ENCODE data around the gene MT2A. TPM values are rescaled to one million over a fixed set of nuclear protein-coding genes. Genes with fewer than 3 reads are reported as not detected.
A peak's percentile ranks its signal among the peaks of the same experiment; 100 is the strongest.

The MT2A gene
- total RNA-seq, 4 donors from 2014 or later = 27.2 to 216 (median 119) TPM

DNA sequence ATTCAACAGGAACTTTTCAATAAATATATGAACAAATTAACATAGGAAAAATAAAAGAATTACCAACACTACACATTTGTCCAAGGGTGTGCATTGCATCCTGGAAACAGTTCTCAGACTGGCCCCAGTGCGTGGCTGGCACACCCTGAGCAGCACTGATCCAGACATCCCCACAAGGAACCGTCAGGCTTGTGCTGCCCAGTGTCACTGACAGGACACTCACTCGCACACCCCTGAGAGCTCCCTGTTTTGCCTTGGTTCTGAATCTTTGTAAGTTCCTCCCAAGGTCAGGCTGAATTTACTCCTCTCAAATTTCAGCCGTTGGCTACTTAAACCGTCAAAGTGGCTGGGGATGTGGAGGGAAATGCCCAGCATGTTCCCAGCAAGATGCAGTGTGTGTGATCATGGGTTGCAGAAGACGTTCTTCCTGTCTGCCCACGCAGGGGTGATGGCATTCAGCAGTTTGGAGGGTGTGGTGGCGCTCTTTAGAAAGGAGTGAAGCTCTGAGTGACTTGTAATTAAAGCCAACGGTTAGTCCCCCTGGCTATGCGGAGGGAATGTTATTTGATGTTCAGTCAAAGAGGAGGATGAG, 1.7 kb downstream of the MT2A start:
- 8 to 19% methylated on average over 3 to 7 of the region's 10 CpGs for WGBS, 2 donors (ENCODE audit: low coverage in 1 of 2)
- TF ChIP-seq POLR2AphosphoS5 (IDR thresholded peaks at IDR 0.05) (peak; percentile 82), EP300 (IDR thresholded peaks at IDR 0.05) (no peak), POLR2A (IDR thresholded peaks at IDR 0.05) (peak in 1 of 2 donors; percentile 20)
- TF ChIP-seq, protein P1, sequence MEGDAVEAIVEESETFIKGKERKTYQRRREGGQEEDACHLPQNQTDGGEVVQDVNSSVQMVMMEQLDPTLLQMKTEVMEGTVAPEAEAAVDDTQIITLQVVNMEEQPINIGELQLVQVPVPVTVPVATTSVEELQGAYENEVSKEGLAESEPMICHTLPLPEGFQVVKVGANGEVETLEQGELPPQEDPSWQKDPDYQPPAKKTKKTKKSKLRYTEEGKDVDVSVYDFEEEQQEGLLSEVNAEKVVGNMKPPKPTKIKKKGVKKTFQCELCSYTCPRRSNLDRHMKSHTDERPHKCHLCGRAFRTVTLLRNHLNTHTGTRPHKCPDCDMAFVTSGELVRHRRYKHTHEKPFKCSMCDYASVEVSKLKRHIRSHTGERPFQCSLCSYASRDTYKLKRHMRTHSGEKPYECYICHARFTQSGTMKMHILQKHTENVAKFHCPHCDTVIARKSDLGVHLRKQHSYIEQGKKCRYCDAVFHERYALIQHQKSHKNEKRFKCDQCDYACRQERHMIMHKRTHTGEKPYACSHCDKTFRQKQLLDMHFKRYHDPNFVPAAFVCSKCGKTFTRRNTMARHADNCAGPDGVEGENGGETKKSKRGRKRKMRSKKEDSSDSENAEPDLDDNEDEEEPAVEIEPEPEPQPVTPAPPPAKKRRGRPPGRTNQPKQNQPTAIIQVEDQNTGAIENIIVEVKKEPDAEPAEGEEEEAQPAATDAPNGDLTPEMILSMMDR (IDR thresholded peaks at IDR 0.05) = no peak
- Histone ChIP-seq H3K9me3 (no peaks in the 10 kb centered on the region), H3K4me1 (peaks cover 0 to 63% (median 26%) of the 10 kb centered on the region in 3 donors), H3K36me3 (no peaks in the 10 kb centered on the region), H3K4me3 (peak overlapping the region in 1 of 2 donors; percentile 61), H3K27me3 (no peaks in the 10 kb centered on the region), H3K27ac (peak overlapping the region; percentile 71 to 92 (median 88))
- ATAC-seq = no peak

DNA sequence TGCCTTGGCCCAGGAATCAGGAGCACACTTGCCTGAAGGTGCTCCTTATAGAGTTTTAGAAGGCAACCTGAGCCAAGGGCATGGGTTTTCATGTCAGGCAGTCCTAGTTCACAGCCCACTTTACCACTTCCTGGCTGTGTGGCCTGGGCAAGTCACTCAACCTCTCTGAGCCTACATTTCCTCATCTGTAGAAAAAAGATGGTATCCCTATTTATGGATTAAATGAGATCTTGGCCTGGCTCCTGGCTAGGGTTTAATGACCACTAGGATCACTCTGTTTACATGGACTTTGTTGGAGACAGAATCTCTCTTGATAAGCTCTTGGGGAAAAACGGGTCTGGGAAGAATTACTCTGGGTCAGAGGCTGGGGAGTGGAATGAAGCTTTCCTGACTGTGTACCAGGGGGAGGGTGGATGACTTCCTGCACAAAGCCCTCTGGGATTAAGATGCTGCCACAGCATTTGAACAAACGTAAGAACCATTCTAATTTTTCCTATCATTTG, 2.3 kb downstream of the MT2A start:
- H3K27ac ChIP-seq = peak overlapping the region; percentile 71 to 92 (median 88)
- no peak for ATAC-seq
- TF ChIP-seq POLR2AphosphoS5 (IDR thresholded peaks at IDR 0.05) (no peak), EP300 (IDR thresholded peaks at IDR 0.05) (no peak), POLR2A (IDR thresholded peaks at IDR 0.05) (no peak)
- TF ChIP-seq, protein P1 (IDR thresholded peaks at IDR 0.05) = no peak
- H3K9me3 ChIP-seq = no peaks in the 10 kb centered on the region
- no peaks in the 10 kb centered on the region for H3K27me3 ChIP-seq
- no peaks in the 10 kb centered on the region for H3K36me3 ChIP-seq
- H3K4me1 ChIP-seq = peaks cover 0 to 62% (median 26%) of the 10 kb centered on the region in 3 donors
- peak overlapping the region in 1 of 2 donors; percentile 61 for H3K4me3 ChIP-seq
- WGBS, 2 donors (ENCODE audit: low coverage in 1 of 2) = 5 to 41% methylated on average over 2 of the region's 2 CpGs

DNA sequence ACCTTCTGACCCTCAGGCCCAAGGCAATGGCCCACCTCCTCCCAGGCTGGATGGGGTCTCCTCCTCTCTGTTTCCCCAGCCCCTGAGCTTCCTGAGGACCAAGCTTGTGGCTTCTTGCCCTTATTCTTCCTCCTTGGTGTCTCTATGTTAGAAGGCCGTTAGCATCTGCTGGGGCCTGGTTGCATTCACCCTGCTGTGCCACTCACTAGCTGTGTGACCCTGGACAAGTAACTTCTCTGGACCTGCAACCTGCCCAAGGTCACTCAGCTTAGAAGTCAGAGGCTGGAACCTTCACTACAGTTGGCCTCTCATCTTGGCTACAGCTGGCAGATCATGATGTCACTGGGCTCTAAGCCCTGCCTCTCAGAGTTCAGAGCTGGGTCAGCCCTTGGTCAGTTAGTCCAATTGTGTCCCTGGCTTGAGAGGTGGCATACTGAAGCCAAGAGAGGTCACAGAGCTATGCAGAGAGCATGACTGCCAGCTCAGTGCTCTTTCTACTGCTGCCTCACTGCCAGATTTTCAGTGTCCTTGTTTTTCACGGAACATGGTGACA, 3.0 kb downstream of the MT2A start:
- Histone ChIP-seq H3K4me1 (peaks cover 0 to 55% (median 20%) of the 10 kb centered on the region in 3 donors), H3K36me3 (no peaks in the 10 kb centered on the region), H3K27ac (peak overlapping the region; percentile 2 to 92 (median 88)), H3K27me3 (no peaks in the 10 kb centered on the region), H3K9me3 (no peaks in the 10 kb centered on the region), H3K4me3 (no peak overlapping the region)
- no peak for TF ChIP-seq POLR2A (IDR thresholded peaks at IDR 0.05)
- TF ChIP-seq POLR2AphosphoS5 (IDR thresholded peaks at IDR 0.05) = peak; percentile 46
- ATAC-seq = peak; percentile 6
- 57 to 70% methylated on average over 1 to 2 of the region's 2 CpGs for WGBS, 2 donors (ENCODE audit: low coverage in 1 of 2)

DNA sequence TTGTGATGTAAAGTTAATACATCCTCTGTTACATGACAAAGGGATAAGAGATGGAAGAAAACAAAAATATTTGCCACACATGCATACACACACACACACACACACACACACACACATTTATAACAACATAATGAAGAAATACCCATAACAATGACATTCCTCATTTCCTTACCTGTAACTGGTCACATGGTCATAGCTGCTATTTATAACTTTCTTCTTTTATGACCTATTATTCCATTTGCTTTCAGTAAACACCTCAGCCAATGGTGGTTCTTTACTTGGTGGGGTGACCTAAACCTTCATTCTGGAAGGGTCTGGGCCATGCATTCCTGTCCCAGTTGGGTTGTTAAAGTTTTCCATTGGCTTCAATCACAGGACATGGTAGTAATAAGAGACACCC, 5.3 kb downstream of the MT2A start:
- no peak for ATAC-seq
- H3K36me3 ChIP-seq = no peaks in the 10 kb centered on the region
- no peak overlapping the region for H3K27ac ChIP-seq
- H3K27me3 ChIP-seq = no peaks in the 10 kb centered on the region
- no peak overlapping the region for H3K4me3 ChIP-seq
- no peaks in the 10 kb centered on the region for H3K9me3 ChIP-seq
- peaks cover 0 to 51% (median 22%) of the 10 kb centered on the region in 3 donors for H3K4me1 ChIP-seq
- TF ChIP-seq POLR2A (IDR thresholded peaks at IDR 0.05) (no peak), EP300 (IDR thresholded peaks at IDR 0.05) (no peak), POLR2AphosphoS5 (IDR thresholded peaks at IDR 0.05) (no peak)
- TF ChIP-seq, protein P1 (IDR thresholded peaks at IDR 0.05) = no peak

DNA sequence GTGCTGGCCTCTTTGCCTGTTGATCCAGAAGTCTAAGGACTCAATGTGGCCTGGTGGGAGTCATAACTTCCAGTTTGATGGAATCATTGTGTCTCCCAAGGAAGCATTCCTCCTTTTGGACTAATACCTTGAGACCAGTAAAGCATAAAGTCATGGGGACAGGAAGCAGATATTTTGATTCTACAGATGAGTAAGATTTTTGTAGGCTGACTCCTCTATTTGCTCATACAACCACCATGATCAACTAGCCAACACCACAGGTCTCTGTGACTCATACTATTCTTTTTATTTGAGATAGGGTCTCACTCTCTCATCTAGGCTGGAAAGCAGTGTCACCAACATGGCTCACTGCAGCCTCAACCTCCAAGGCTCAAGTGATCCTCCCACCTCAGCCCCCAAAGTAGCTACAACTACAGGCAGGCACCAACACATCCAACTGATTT, 6.2 kb downstream of the MT2A start:
- Histone ChIP-seq H3K27me3 (no peaks in the 10 kb centered on the region), H3K36me3 (no peaks in the 10 kb centered on the region), H3K27ac (no peak overlapping the region), H3K9me3 (no peaks in the 10 kb centered on the region), H3K4me3 (no peak overlapping the region), H3K4me1 (peaks cover 0 to 43% (median 22%) of the 10 kb centered on the region in 3 donors)
- no peak for ATAC-seq
- TF ChIP-seq, protein P1 (IDR thresholded peaks at IDR 0.05) = no peak
- TF ChIP-seq POLR2A (IDR thresholded peaks at IDR 0.05) (no peak), POLR2AphosphoS5 (IDR thresholded peaks at IDR 0.05) (no peak), EP300 (IDR thresholded peaks at IDR 0.05) (no peak)
